Hematopoietic multipotent progenitor cell treated with erythropoietin and hydrocortisone succinate and interleukin-3 and kit ligand, for 6 days (in vitro differentiated cells): ENCODE results near the gene CLEC14A.

Experiments
- DNase-seq: peaks from one replicate; pipeline ENCODE4 v3.0.0-alpha.2; 2015

Gene CLEC14A

GRCh38 chr14:38205949-38206665 is 49.8 kb downstream of the CLEC14A start:
- DNase-seq = no peak

- no peak for DNase-seq
Observed at GRCh38 chr14:38205119-38205813, 50.6 kb downstream of the CLEC14A start.

- DNase-seq = no peak
Observed at GRCh38 chr14:38204719-38205115, 51.2 kb downstream of the CLEC14A start.
